Measurements from ENCODE around the gene C6orf132.
"Not testable (repeated sequence)": the region's sequence is repeated elsewhere in the genome, so short reads cannot be mapped to it uniquely, and the experiment has no call there.

C6orf132 gene

GRCh38 chr6:42159431-42160024 lies 17.1 kb upstream of the C6orf132 start:
- DNase-seq: no peak

GRCh38 chr6:42158631-42159030 lies 16.2 kb upstream of the C6orf132 start:
- DNase-seq (no peak), ATAC-seq (no peak)

More at GRCh38 chr6:42159431-42160024, 17.1 kb upstream of the C6orf132 start:
- ATAC-seq: no peak

- ATAC-seq (no peak), DNase-seq (no peak)
Measured at GRCh38 chr6:42158011-42158410, 15.6 kb upstream of the C6orf132 start.

GRCh38 chr6:42156638-42157037 lies 14.2 kb upstream of the C6orf132 start:
- DNase-seq: no peak
- no peak for ATAC-seq

GRCh38 chr6:42155293-42155692 lies 12.9 kb upstream of the C6orf132 start:
- no peak for ATAC-seq
- DNase-seq: no peak

GRCh38 chr6:42154461-42155209 lies 12.2 kb upstream of the C6orf132 start:
- DNase-seq (no peak), ATAC-seq (no peak)

GRCh38 chr6:42153921-42154320 lies 11.5 kb upstream of the C6orf132 start:
- ATAC-seq (no peak), DNase-seq (no peak)

GRCh38 chr6:42152528-42153213 lies 10.3 kb upstream of the C6orf132 start:
- DNase-seq, ATAC-seq: not testable (repeated sequence)

GRCh38 chr6:42152024-42152423 lies 9.6 kb upstream of the C6orf132 start:
- DNase-seq (no peak), ATAC-seq (no peak)

- DNase-seq: no peak
- ATAC-seq: no peak
Measured at GRCh38 chr6:42150254-42150653, 7.8 kb upstream of the C6orf132 start.

GRCh38 chr6:42148058-42148457 lies 5.6 kb upstream of the C6orf132 start:
- DNase-seq (no peak), ATAC-seq (no peak)

GRCh38 chr6:42147138-42147562 lies 4.7 kb upstream of the C6orf132 start:
- DNase-seq (no peak), ATAC-seq (no peak)

GRCh38 chr6:42141603-42142117 lies 760 bp downstream of the C6orf132 start:
- ATAC-seq: no peak
- no peak for DNase-seq

GRCh38 chr6:42140756-42141602 lies 1.4 kb downstream of the C6orf132 start:
- no peak for DNase-seq
- no peak for ATAC-seq

GRCh38 chr6:42140032-42140431 lies 2.4 kb downstream of the C6orf132 start:
- DNase-seq: no peak
- no peak for ATAC-seq

GRCh38 chr6:42138630-42139619 lies 3.5 kb downstream of the C6orf132 start:
- no peak for DNase-seq

GRCh38 chr6:42138190-42138589 lies 4.2 kb downstream of the C6orf132 start:
- ATAC-seq: no peak
- no peak for DNase-seq

More at GRCh38 chr6:42138630-42139619, 3.5 kb downstream of the C6orf132 start:
- ATAC-seq: no peak

GRCh38 chr6:42137194-42137753 lies 5.1 kb downstream of the C6orf132 start:
- no peak for ATAC-seq

GRCh38 chr6:42136508-42137193 lies 5.8 kb downstream of the C6orf132 start:
- ATAC-seq: peak; percentile 76
- DNase-seq: peak; percentile 62

More at GRCh38 chr6:42137194-42137753, 5.1 kb downstream of the C6orf132 start:
- no peak for DNase-seq

GRCh38 chr6:42135722-42136121 lies 6.7 kb downstream of the C6orf132 start:
- ATAC-seq (no peak), DNase-seq (no peak)

Data from stimulated activated naive CD8-positive, alpha-beta T cell treated with anti-CD3 and anti-CD28 coated beads, Interleukin-15, Interleukin-2, amounts not matched to agents 100 U/mL and 50 U/mL, for 24 hours (primary cell).